ENCODE results near the gene DACH1.
"Not testable (repeated sequence)": the region's sequence is repeated elsewhere in the genome, so short reads cannot be mapped to it uniquely, and the experiment has no call there.

The DACH1 gene

DNA sequence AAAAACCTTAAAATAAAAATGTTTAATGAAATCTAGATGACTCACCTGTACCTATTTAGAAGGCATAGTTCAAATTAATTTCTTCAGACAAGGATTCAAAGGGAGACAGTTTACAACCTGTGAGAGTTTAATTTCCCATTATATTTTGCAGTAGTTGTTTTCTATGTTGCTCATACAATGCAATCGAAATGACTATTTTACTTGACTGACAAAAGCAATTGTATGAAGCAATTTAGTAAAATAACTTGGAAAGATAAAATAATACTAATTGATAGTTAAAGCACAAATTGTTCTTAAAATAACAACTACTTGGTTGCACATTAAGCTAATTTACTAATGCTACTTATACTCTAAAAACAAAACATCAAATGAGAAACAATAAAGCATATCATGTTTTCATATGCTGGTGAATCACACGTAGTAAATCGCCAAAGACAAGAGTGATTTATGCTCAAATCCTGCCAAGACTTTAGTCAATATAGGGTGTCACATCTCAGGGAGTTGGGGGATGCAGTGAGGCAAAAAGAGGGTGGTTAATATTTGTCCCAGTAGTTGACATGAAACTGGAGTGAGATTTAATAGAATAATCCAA lies 6.4 kb downstream of the DACH1 start:
- H3K27me3 Mint-ChIP-seq = peaks cover 28% of the 10 kb centered on the region
- H3K9me3 Mint-ChIP-seq = no peaks in the 10 kb centered on the region
- H3K4me3 Mint-ChIP-seq = no peak overlapping the region

GRCh38 chr13:71858647-71859046 lies 8.4 kb downstream of the DACH1 start:
- DNase-seq = no peak
- Mint-ChIP-seq H3K36me3 (ENCODE audit: low read depth) (no peaks in the 10 kb centered on the region), H3K27me3 (peaks cover 13% of the 10 kb centered on the region)

More for the DNA sequence above, 6.4 kb downstream of the DACH1 start:
- Mint-ChIP-seq H3K36me3 (ENCODE audit: low read depth) (no peaks in the 10 kb centered on the region), H3K27ac (no peak overlapping the region), H3K4me1 (ENCODE audit: low read depth) (peaks cover 9% of the 10 kb centered on the region)
- no peak for DNase-seq

DNA sequence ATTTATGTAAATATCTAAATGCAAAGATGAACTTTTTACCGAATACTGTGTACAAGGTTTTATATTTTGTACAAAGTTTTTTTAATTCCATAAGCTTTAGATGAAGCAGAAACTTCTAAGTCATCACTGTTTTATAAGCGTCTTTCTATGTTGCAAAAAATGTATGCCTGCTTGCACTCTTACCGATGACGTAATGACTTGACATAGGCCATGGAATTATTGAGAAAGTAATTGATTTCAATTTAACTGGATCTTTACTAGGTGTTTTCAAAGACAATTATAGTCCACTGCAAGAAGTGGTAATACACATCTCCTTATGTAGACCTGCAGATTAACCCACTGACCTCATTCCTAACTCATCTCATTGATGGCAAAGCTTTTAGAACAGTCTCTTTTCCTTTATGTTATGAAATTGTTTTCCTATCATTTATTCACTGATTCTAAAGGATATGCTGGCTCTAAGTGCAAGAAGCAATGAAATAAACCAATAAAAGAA lies 10.4 kb downstream of the DACH1 start:
- Mint-ChIP-seq H3K9me3 (no peaks in the 10 kb centered on the region), H3K4me1 (ENCODE audit: low read depth) (no peaks in the 10 kb centered on the region), H3K36me3 (ENCODE audit: low read depth) (no peaks in the 10 kb centered on the region), H3K27ac (no peak overlapping the region), H3K27me3 (no peaks in the 10 kb centered on the region), H3K4me3 (no peak overlapping the region)
- no peak for DNase-seq

More at GRCh38 chr13:71858647-71859046, 8.4 kb downstream of the DACH1 start:
- Mint-ChIP-seq H3K9me3 (no peaks in the 10 kb centered on the region), H3K27ac (no peak overlapping the region), H3K4me1 (ENCODE audit: low read depth) (no peaks in the 10 kb centered on the region), H3K4me3 (no peak overlapping the region)

DNA sequence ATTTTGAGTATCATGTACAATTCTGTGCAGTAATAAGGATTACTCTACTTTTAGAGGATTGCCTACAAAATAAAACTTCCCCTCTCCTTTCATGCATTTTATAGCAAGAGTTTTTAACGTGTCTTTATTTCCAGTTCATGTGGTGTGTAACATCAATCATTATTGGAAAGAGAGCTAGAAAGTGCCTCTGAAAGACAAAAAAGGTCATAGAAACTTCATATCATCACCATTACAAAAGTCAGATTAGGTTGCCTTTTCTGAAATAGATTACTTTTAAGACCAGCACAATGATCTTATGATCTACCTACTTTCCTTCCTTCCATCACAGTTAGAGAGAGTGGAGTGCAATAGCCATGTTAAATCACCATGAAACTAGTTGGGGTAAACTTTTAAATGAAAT lies 12.6 kb downstream of the DACH1 start:
- no peaks in the 10 kb centered on the region for H3K9me3 Mint-ChIP-seq
- no peak for DNase-seq
- H3K36me3 Mint-ChIP-seq (ENCODE audit: low read depth) = no peaks in the 10 kb centered on the region
- H3K4me1 Mint-ChIP-seq (ENCODE audit: low read depth) = no peaks in the 10 kb centered on the region
- H3K27ac Mint-ChIP-seq = no peak overlapping the region
- no peaks in the 10 kb centered on the region for H3K27me3 Mint-ChIP-seq
- H3K4me3 Mint-ChIP-seq = no peak overlapping the region

DNA sequence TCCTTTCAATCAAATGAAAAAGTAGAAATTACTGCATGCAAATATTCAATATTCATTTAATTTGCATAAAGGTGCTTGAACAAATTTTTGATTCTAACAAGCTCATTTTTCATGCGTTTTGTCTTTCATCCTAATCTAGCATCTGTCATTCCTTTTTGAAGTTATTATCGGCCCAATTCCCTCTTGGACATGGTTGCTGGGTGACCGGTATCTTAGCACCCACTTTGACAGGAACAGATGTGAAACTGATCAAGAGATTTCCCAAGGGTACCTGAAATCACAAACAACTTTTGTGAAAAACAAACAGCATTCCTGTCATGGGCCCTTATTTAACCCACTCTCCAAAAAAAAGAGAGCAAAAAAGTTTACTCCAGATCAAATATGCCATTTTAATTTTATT lies 13.3 kb downstream of the DACH1 start:
- H3K36me3 Mint-ChIP-seq (ENCODE audit: low read depth) = no peaks in the 10 kb centered on the region
- no peak overlapping the region for H3K4me3 Mint-ChIP-seq
- no peaks in the 10 kb centered on the region for H3K9me3 Mint-ChIP-seq
- no peak overlapping the region for H3K27ac Mint-ChIP-seq
- H3K4me1 Mint-ChIP-seq (ENCODE audit: low read depth) = no peaks in the 10 kb centered on the region
- DNase-seq = no peak
- H3K27me3 Mint-ChIP-seq = no peaks in the 10 kb centered on the region

GRCh38 chr13:71852736-71853135 lies 14.3 kb downstream of the DACH1 start:
- Mint-ChIP-seq H3K27me3 (no peaks in the 10 kb centered on the region), H3K36me3 (ENCODE audit: low read depth) (no peaks in the 10 kb centered on the region), H3K9me3 (no peaks in the 10 kb centered on the region), H3K27ac (no peak overlapping the region), H3K4me3 (no peak overlapping the region), H3K4me1 (ENCODE audit: low read depth) (no peaks in the 10 kb centered on the region)
- no peak for DNase-seq

DNA sequence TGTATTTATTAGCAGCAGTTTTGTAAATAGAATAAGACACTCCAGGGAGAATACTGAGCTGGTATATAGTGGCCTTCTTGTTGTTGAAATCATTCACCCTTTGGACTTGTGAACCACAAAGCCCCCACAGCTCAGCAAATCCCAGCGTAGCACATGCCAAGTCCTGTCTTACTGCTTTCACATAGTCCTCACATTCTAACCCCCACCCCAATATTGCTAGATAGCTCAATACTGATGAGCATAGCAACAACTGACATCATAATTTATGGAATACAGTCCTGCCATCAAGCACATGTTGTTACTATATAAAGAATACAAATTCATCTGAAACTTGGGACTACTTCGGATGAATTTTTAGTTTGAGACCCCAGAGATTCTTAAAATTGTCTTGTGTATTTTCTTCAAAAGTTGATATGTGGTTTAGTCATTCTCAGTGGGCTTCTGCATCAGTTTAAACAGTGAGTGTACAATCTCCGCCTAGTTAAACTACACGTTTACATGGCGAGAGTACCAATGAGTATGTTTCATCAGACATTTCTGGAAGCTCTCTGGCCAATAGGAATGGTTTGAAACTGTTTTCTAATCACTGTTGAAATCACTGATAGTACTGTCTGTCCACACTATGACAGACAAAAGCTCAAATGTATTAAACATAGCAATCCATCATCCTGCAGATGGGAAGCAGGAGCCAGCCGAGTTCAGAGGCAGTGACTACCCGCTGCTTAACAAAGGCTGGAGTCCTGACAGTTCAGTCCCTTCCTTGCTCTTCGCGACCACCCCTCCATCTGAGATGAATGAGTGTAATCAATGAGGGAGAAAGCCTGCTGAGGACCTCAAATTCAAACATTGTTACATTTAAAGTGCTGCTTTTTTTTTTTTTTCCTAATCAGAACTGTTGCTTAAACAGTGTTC lies 15.2 kb downstream of the DACH1 start:
- no peaks in the 10 kb centered on the region for H3K36me3 Mint-ChIP-seq (ENCODE audit: low read depth)
- H3K4me1 Mint-ChIP-seq (ENCODE audit: low read depth) = no peaks in the 10 kb centered on the region
- H3K4me3 Mint-ChIP-seq = no peak overlapping the region

GRCh38 chr13:71842003-71842402 lies 25.0 kb downstream of the DACH1 start:
- no peak overlapping the region for H3K4me3 Mint-ChIP-seq
- H3K9me3 Mint-ChIP-seq = peaks cover 2% of the 10 kb centered on the region
- H3K27ac Mint-ChIP-seq = no peak overlapping the region
- no peaks in the 10 kb centered on the region for H3K27me3 Mint-ChIP-seq
- no peaks in the 10 kb centered on the region for H3K4me1 Mint-ChIP-seq (ENCODE audit: low read depth)
- DNase-seq = no peak
- no peaks in the 10 kb centered on the region for H3K36me3 Mint-ChIP-seq (ENCODE audit: low read depth)

More for the DNA sequence above, 15.2 kb downstream of the DACH1 start:
- H3K9me3 Mint-ChIP-seq = no peaks in the 10 kb centered on the region
- H3K27me3 Mint-ChIP-seq = no peaks in the 10 kb centered on the region
- no peak overlapping the region for H3K27ac Mint-ChIP-seq
- DNase-seq = no peak

DNA sequence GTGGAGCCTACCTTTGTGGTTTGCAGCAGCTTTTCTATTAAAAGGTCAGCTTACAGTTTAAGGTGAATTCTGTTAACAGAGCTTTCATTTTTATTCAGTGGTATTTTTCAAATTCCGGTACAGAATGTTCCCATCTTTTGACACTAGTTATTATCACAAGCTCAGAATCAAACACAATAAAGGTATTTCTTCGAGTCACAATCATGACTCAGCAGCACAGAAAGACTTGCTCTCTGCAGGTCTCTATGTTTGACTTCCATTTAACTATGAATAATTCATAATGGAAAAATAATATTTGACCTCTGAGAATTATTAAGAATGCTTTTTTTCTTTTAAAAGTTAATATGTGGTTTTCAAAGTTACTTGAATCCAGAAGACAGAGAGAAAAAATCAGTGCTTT lies 28.2 kb downstream of the DACH1 start:
- DNase-seq = no peak
- peaks cover 2% of the 10 kb centered on the region for H3K9me3 Mint-ChIP-seq
- no peak overlapping the region for H3K4me3 Mint-ChIP-seq
- no peaks in the 10 kb centered on the region for H3K36me3 Mint-ChIP-seq (ENCODE audit: low read depth)
- H3K27ac Mint-ChIP-seq = no peak overlapping the region
- H3K27me3 Mint-ChIP-seq = no peaks in the 10 kb centered on the region
- no peaks in the 10 kb centered on the region for H3K4me1 Mint-ChIP-seq (ENCODE audit: low read depth)

GRCh38 chr13:71837582-71837981 lies 29.4 kb downstream of the DACH1 start:
- not testable (repeated sequence) for H3K27me3 Mint-ChIP-seq; H3K36me3 Mint-ChIP-seq (ENCODE audit: low read depth); DNase-seq; H3K4me1 Mint-ChIP-seq (ENCODE audit: low read depth); H3K27ac Mint-ChIP-seq; H3K4me3 Mint-ChIP-seq; H3K9me3 Mint-ChIP-seq

DNA sequence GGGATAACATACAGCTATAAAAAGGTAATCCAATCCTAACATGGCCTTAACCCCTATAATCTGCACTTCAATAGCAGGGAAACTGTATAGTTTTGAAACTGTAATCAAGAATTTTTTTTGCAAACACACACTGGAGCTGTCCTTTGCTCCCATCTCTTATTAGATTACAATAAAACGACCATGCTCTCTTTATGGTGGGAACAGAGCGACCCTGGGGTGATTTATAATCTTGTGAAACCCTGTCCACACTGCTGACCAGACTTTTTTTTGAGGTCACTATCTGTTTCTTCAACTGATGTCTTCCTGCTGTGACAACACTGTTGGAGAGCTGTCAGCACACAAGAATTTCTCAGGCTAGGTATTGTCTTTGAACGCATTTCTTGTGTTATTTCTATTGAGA lies 35.3 kb downstream of the DACH1 start:
- Mint-ChIP-seq H3K27me3 (no peaks in the 10 kb centered on the region), H3K9me3 (no peaks in the 10 kb centered on the region), H3K4me3 (no peak overlapping the region), H3K27ac (no peak overlapping the region), H3K36me3 (ENCODE audit: low read depth) (no peaks in the 10 kb centered on the region), H3K4me1 (ENCODE audit: low read depth) (peaks cover 6% of the 10 kb centered on the region)
- DNase-seq = no peak

- Mint-ChIP-seq H3K27me3 (no peaks in the 10 kb centered on the region), H3K4me1 (ENCODE audit: low read depth) (peaks cover 6% of the 10 kb centered on the region), H3K27ac (no peak overlapping the region), H3K9me3 (no peaks in the 10 kb centered on the region), H3K4me3 (no peak overlapping the region), H3K36me3 (ENCODE audit: low read depth) (no peaks in the 10 kb centered on the region)
- DNase-seq = no peak
These were observed 36.3 kb downstream of the DACH1 start for GRCh38 chr13:71830736-71831135.

GRCh38 chr13:71830323-71830722 lies 36.7 kb downstream of the DACH1 start:
- DNase-seq = no peak
- no peaks in the 10 kb centered on the region for H3K27me3 Mint-ChIP-seq
- no peaks in the 10 kb centered on the region for H3K9me3 Mint-ChIP-seq
- no peaks in the 10 kb centered on the region for H3K36me3 Mint-ChIP-seq (ENCODE audit: low read depth)
- H3K4me3 Mint-ChIP-seq = no peak overlapping the region
- H3K27ac Mint-ChIP-seq = no peak overlapping the region
- H3K4me1 Mint-ChIP-seq (ENCODE audit: low read depth) = peaks cover 6% of the 10 kb centered on the region

DNA sequence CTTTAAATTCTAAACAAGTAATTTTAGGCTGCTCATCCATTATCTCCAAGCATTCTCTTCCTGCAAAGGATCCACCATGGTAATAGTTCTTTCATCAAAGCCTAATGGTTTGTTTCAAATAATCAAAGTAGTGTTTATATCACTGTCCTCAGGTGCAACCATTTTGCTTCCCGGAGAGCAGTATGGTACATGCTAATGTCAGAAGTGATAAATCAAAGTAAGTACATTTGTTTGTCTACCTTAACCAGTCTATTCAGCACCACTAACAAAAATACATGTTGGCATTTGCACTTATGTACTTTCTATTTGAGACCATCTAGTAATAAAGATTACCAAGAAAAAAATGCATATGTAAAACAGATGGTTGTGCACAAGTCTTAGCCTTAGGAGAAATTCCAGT lies 37.5 kb downstream of the DACH1 start:
- Mint-ChIP-seq H3K9me3 (no peaks in the 10 kb centered on the region), H3K27ac (no peak overlapping the region), H3K27me3 (no peaks in the 10 kb centered on the region), H3K4me3 (no peak overlapping the region), H3K4me1 (ENCODE audit: low read depth) (peaks cover 6% of the 10 kb centered on the region), H3K36me3 (ENCODE audit: low read depth) (no peaks in the 10 kb centered on the region)
- no peak for DNase-seq

DNA sequence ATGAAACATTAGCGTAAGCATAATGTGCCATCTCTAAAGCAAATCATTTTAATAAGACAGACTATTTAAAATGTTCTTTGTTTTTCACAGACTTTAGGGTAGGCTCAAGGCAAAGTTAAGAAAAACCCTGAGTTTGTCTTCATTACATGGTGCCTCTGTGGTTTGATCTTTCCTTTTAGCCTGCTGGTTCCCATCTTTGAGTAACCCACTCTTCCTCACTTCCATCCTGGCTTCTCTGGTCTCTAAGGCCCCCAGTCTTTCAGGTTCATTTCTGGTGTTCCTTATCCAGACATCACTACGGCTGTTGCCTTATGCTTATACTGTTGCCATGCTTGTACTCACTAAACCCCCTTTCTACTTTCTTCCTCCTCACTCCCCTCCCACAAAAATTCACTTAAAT lies 38.4 kb downstream of the DACH1 start:
- no peak for DNase-seq
- no peak overlapping the region for H3K4me3 Mint-ChIP-seq
- H3K27ac Mint-ChIP-seq = no peak overlapping the region
- H3K4me1 Mint-ChIP-seq (ENCODE audit: low read depth) = peaks cover 6% of the 10 kb centered on the region
- no peaks in the 10 kb centered on the region for H3K36me3 Mint-ChIP-seq (ENCODE audit: low read depth)
- H3K9me3 Mint-ChIP-seq = no peaks in the 10 kb centered on the region
- no peaks in the 10 kb centered on the region for H3K27me3 Mint-ChIP-seq

Data from activated T-cell treated with anti-CD3 and anti-CD28 coated beads, Interleukin-2, amount 50 U/mL, for 24 hours (primary cell).